HG03520 (cell line): ENCODE measurements around the gene C11orf16.
A peak's percentile ranks its signal among the peaks of the same experiment; 100 is the strongest.
"Not testable (repeated sequence)": the region's sequence is repeated elsewhere in the genome, so short reads cannot be mapped to it uniquely, and the experiment has no call there.

ENCODE experiments used
- ATAC-seq: cut with Tn5 transposase; IDR thresholded peaks from one replicate; pipeline ENCODE4 v1.9.1; 2021; ENCODE audit warnings: mild to moderate bottlenecking, moderate library complexity; ENCODE audit not compliant: unreplicated experiment

The C11orf16 gene

GRCh38 chr11:8932564-8933180 is at the start of gene C11orf16:
TSS of gene C11orf16 (minus strand) at chr11:8932947. CDS start at chr11:8932308, 639 bp downstream.
- no peak for ATAC-seq

- ATAC-seq = no peak
Measured at GRCh38 chr11:8980485-8980884, 47.7 kb upstream of the C11orf16 start.

GRCh38 chr11:8979365-8979764 is 46.6 kb upstream of the C11orf16 start:
- not testable (repeated sequence) for ATAC-seq

- ATAC-seq = no peak
Measured at GRCh38 chr11:8973121-8973520, 40.4 kb upstream of the C11orf16 start.

GRCh38 chr11:8971924-8972316 is 39.2 kb upstream of the C11orf16 start:
- no peak for ATAC-seq

- ATAC-seq = no peak
Measured at GRCh38 chr11:8971196-8971923, 38.6 kb upstream of the C11orf16 start.

GRCh38 chr11:8967184-8967583 is 34.4 kb upstream of the C11orf16 start:
- ATAC-seq = no peak

- peak; percentile 66 for ATAC-seq
Measured at GRCh38 chr11:8964324-8965320, 31.9 kb upstream of the C11orf16 start, which contains the start of gene TMEM9B. TSS of gene TMEM9B (minus strand) at chr11:8964442. CDS start at chr11:8964313, 129 bp downstream.

GRCh38 chr11:8963569-8964323 is 31.0 kb upstream of the C11orf16 start:
- ATAC-seq = peak; percentile 47

GRCh38 chr11:8962841-8963240 is 30.1 kb upstream of the C11orf16 start:
- no peak for ATAC-seq

GRCh38 chr11:8961401-8961800 is 28.7 kb upstream of the C11orf16 start:
- no peak for ATAC-seq

- peak; percentile 46 for ATAC-seq
Measured at GRCh38 chr11:8959546-8960166, 26.9 kb upstream of the C11orf16 start.

- ATAC-seq = no peak
Measured at GRCh38 chr11:8956860-8957259, 24.1 kb upstream of the C11orf16 start.

- no peak for ATAC-seq
Measured at GRCh38 chr11:8948886-8949285, 16.1 kb upstream of the C11orf16 start.

- no peak for ATAC-seq
Measured at GRCh38 chr11:8947230-8947943, 14.6 kb upstream of the C11orf16 start.

- ATAC-seq = no peak
Measured at GRCh38 chr11:8942518-8943066, 9.8 kb upstream of the C11orf16 start, which contains the start of gene ASCL3. TSS of gene ASCL3 (minus strand) at chr11:8943016. CDS start at chr11:8938161, 4,855 bp downstream.

GRCh38 chr11:8941341-8942103 is 8.8 kb upstream of the C11orf16 start:
- no peak for ATAC-seq

GRCh38 chr11:8937659-8938058 is 4.9 kb upstream of the C11orf16 start:
- ATAC-seq = no peak
